GM06990 (cell line): ENCODE results near the gene IFNL3.

ENCODE experiments used
- DNase-seq: peaks from one replicate; pipeline ENCODE4 v3.0.0-alpha.2; 2011; ENCODE audit not compliant: insufficient read length; ENCODE audit errors: extremely low read depth
- H3K27me3 ChIP-seq: replicated peaks from 2 replicates; pipeline ENCODE4 v1.6.0; 2011; ENCODE audit warnings: low read length; ENCODE audit not compliant: control insufficient read depth, insufficient read depth
- H3K36me3 ChIP-seq: 2 replicates; pipeline ENCODE4 v1.5.1; 2011; ENCODE audit warnings: low read length; ENCODE audit not compliant: control insufficient read depth, insufficient read depth
- H3K4me3 ChIP-seq: replicated peaks from 2 replicates; pipeline ENCODE4 v1.5.1; 2011; ENCODE audit warnings: low read depth, mild to moderate bottlenecking, control low read depth, low read length
- TF ChIP-seq, protein P1 (sequence below): IDR thresholded peaks from 2 replicates; pipeline ENCODE4 v1.5.1; 2011; ENCODE audit warnings: low read length, control low read depth, mild to moderate bottlenecking, inconsistent platforms; ENCODE audit not compliant: insufficient read depth, poor library complexity, severe bottlenecking

The IFNL3 gene

DNA sequence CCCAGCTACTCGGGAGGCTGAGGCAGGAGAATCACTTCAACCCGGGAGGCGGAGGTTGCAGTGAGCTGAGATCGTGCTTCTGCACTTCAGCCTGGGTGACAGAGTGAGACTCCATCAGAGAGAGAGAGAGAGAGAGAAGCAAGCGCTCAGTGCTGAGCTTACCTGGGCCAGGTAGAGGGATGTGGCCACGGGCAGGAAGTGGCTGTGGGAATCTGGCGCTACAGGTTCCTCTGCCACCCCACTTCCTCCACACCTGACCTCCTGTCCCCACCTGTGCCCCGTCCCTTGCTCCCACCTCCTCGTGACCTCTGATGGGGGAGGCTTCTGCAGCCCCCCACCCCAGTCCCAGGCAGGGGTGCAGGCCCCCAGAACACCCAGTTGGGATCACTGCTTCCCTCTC is 49.1 kb downstream of the IFNL3 start:
- H3K27me3 ChIP-seq, result peaks cover 4% of the 10 kb centered on the region; the same call in 1 of the 2 replicates
- no peaks in the 10 kb centered on the region for H3K36me3 ChIP-seq
- DNase-seq, result no peak
- H3K4me3 ChIP-seq, result no peak overlapping the region
- TF ChIP-seq, protein P1, sequence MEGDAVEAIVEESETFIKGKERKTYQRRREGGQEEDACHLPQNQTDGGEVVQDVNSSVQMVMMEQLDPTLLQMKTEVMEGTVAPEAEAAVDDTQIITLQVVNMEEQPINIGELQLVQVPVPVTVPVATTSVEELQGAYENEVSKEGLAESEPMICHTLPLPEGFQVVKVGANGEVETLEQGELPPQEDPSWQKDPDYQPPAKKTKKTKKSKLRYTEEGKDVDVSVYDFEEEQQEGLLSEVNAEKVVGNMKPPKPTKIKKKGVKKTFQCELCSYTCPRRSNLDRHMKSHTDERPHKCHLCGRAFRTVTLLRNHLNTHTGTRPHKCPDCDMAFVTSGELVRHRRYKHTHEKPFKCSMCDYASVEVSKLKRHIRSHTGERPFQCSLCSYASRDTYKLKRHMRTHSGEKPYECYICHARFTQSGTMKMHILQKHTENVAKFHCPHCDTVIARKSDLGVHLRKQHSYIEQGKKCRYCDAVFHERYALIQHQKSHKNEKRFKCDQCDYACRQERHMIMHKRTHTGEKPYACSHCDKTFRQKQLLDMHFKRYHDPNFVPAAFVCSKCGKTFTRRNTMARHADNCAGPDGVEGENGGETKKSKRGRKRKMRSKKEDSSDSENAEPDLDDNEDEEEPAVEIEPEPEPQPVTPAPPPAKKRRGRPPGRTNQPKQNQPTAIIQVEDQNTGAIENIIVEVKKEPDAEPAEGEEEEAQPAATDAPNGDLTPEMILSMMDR, result no peak

DNA sequence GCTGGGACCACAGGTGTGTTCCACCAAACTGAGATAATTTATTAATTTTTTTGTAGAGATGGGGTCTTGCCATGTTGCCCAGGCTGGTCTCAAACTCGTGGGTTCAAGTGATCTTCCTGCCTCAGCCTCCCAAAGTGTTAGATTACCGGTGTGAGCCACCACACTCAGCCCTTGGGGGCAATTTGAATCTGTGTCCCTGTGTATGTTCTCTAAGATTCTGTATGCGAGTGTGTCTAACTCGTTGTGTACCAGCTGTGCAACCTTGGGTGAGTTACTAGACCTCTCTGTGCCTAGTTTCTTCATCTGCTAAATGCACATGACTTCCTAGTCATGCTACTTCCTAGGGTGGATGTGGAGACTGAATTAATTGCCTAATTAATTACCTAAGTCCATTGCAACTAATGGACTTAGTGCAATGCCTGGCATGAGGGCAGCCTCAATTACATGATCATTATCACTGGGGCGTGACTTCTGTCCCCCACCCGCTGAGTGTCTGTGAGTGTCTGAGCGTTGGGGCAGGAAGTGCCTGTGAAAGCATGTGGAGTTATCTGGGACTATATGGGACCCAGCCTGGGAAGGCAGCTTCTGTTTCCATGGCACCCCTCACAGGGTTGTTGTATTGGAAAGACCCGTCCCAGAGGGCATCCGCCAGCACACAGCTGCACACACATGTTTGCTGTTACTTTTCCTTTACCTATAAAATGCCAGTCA is 49.8 kb downstream of the IFNL3 start:
- peaks cover 4% of the 10 kb centered on the region; the same call in 1 of the 2 replicates for H3K27me3 ChIP-seq
- TF ChIP-seq, protein P1, result no peak
- DNase-seq, result no peak
- H3K36me3 ChIP-seq, result no peaks in the 10 kb centered on the region
- H3K4me3 ChIP-seq, result no peak overlapping the region

DNA sequence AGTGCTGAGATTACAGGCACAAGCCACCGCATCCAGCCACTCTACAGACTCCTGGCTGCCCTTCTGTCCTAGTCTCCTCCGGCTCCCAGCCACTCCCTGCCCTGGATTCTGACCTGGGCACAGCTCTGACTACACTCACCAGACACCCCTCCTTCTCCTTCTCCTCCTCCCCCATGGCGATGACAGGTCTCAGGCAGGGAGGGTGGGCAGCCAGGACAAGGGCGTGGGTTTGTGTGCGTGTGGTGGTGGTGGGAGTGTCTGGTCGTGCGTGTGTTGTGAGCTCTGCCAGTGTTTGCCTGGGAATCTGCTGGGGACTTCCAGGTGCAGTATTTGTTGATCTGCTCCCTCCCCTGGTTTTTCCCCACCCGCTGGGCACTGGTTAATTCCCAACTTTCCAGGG is 51.0 kb downstream of the IFNL3 start:
- Histone ChIP-seq H3K36me3 (no peaks in the 10 kb centered on the region), H3K4me3 (no peak overlapping the region), H3K27me3 (peaks cover 2% of the 10 kb centered on the region; the same call in 1 of the 2 replicates)
- TF ChIP-seq, protein P1, result no peak
- no peak for DNase-seq
